ENCODE data around the gene CARD10. TPM values are rescaled to one million over a fixed set of nuclear protein-coding genes. Genes with fewer than 3 reads are reported as not detected.

The CARD10 gene
- total RNA-seq, 6 experiments from 2014 or later = 9.0 to 27.8 (median 14.2) TPM

GRCh38 chr22:37556710-37557109, 37.5 kb upstream of the CARD10 start:
- TF ChIP-seq CTCF (IDR thresholded peaks at IDR 0.05) = no peak
- TF ChIP-seq POLR2A (IDR thresholded peaks at IDR 0.05) = no peak
- DNase-seq = no peak
- Histone ChIP-seq H3K4me1 (peaks cover 0 to 34% (median 15%) of the 10 kb centered on the region in 4 donors), H3K27me3 (no peaks in the 10 kb centered on the region), H3K27ac (peak overlapping the region in 1 of 3 donors; percentile 99), H3K4me3 (no peak overlapping the region), H3K9me3 (no peaks in the 10 kb centered on the region), H3K36me3 (no peaks in the 10 kb centered on the region)
- ATAC-seq = no peak
- WGBS (ENCODE audit: insufficient coverage, low coverage, low lambda C conversion rate, missing lambda C conversion rate) = 6% methylated on average over 4 of the region's 5 CpGs
- intact Hi-C loops (cut with DNase I) = no loop called here

GRCh38 chr22:37555029-37555428, 35.8 kb upstream of the CARD10 start:
- Histone ChIP-seq H3K4me1 (peaks cover 0 to 43% (median 19%) of the 10 kb centered on the region in 4 donors), H3K27ac (no peak overlapping the region), H3K36me3 (no peaks in the 10 kb centered on the region), H3K4me3 (no peak overlapping the region), H3K9me3 (no peaks in the 10 kb centered on the region), H3K27me3 (no peaks in the 10 kb centered on the region)
- intact Hi-C loops (cut with DNase I) = no loop called here
- no peak for ATAC-seq
- no peak for DNase-seq
- TF ChIP-seq POLR2A (IDR thresholded peaks at IDR 0.05) (no peak), CTCF (IDR thresholded peaks at IDR 0.05) (no peak)

GRCh38 chr22:37553725-37554124, 34.5 kb upstream of the CARD10 start:
- no peak for ATAC-seq
- Histone ChIP-seq H3K36me3 (no peaks in the 10 kb centered on the region), H3K4me3 (no peak overlapping the region), H3K27ac (no peak overlapping the region), H3K4me1 (peaks cover 0 to 44% (median 20%) of the 10 kb centered on the region in 4 donors), H3K27me3 (no peaks in the 10 kb centered on the region), H3K9me3 (no peaks in the 10 kb centered on the region)
- no peak for DNase-seq
- WGBS (ENCODE audit: insufficient coverage, low coverage, low lambda C conversion rate, missing lambda C conversion rate) = 44% methylated on average over 1 of the region's 9 CpGs
- TF ChIP-seq CTCF (IDR thresholded peaks at IDR 0.05) = no peak
- no peak for TF ChIP-seq POLR2A (IDR thresholded peaks at IDR 0.05)
- intact Hi-C loops (cut with DNase I) = no loop called here

- intact Hi-C loops (cut with DNase I) = no loop called here
- 29% methylated on average over 1 of the region's 16 CpGs for WGBS (ENCODE audit: insufficient coverage, low coverage, low lambda C conversion rate, missing lambda C conversion rate)
- Histone ChIP-seq H3K27me3 (no peaks in the 10 kb centered on the region), H3K9me3 (no peaks in the 10 kb centered on the region), H3K4me1 (peaks cover 0 to 44% (median 16%) of the 10 kb centered on the region in 4 donors), H3K4me3 (no peak overlapping the region), H3K27ac (peak overlapping the region in 2 of 3 donors; percentile 13 to 54), H3K36me3 (no peaks in the 10 kb centered on the region)
- DNase-seq = no peak
- ATAC-seq = peak in 2 of 4 donors; percentile 5 to 20
- no peak for TF ChIP-seq CTCF (IDR thresholded peaks at IDR 0.05)
- TF ChIP-seq POLR2A (IDR thresholded peaks at IDR 0.05) = no peak
Measured at GRCh38 chr22:37552524-37553163, 33.4 kb upstream of the CARD10 start.
